DND-41 (cell line): ENCODE measurements around the gene NAGLU.

Source experiments
- ATAC-seq: fragments of 200-7000 bp; cut with Tn5 transposase; 3 replicates; pipeline ENCODE4 v1.9.1; 2021; ENCODE audit warnings: low read depth; ENCODE audit not compliant: insufficient read depth
- DNase-seq: peaks from one replicate; pipeline ENCODE4 v3.0.0-alpha.2; 2020
- H2AFZ ChIP-seq: 2 replicates; pipeline ENCODE4 v1.6.0; 2012; ENCODE audit warnings: low read depth, low read length
- H3K27ac ChIP-seq: 2 replicates; pipeline ENCODE4 v1.5.1; 2012; ENCODE audit warnings: low read length, inconsistent platforms
- H3K27me3 ChIP-seq: fragments of 200-600 bp; sonication (generic); 2 replicates; pipeline ENCODE4 v1.6.0; 2012; ENCODE audit warnings: low read length, mild to moderate bottlenecking, inconsistent platforms; ENCODE audit not compliant: insufficient read depth, poor library complexity
- H3K36me3 ChIP-seq: 2 replicates; pipeline ENCODE4 v1.5.1; 2012; ENCODE audit warnings: low read length, inconsistent platforms; ENCODE audit not compliant: insufficient read depth
- H3K4me1 ChIP-seq: 2 replicates; pipeline ENCODE4 v1.5.1; 2012; ENCODE audit warnings: mild to moderate bottlenecking, low read length; ENCODE audit not compliant: insufficient read depth
- H3K4me2 ChIP-seq: 2 replicates; pipeline ENCODE4 v1.6.0; 2012; ENCODE audit warnings: mild to moderate bottlenecking, moderate library complexity, low read length, inconsistent platforms; ENCODE audit not compliant: insufficient read depth
- H3K4me3 ChIP-seq, 2 experiments: fragments of 200-600 bp in 1 of 2; shearing (Covaris generic) in 1 of 2; 2 replicates each; pipeline ENCODE4 v1.5.1; 2012 to 2016; ENCODE audit warnings: inconsistent platforms in 2 of 2, low read length in 2 of 2, mild to moderate bottlenecking in 2 of 2, low read depth in 1 of 2, moderate library complexity in 1 of 2
- H3K79me2 ChIP-seq: 2 replicates; pipeline ENCODE4 v1.6.0; 2012; ENCODE audit warnings: low read length, inconsistent platforms; ENCODE audit not compliant: insufficient read depth
- H3K9ac ChIP-seq: 2 replicates; pipeline ENCODE4 v1.6.0; 2012; ENCODE audit warnings: low read depth, mild to moderate bottlenecking, inconsistent platforms, low read length, moderate library complexity
- H3K9me3 ChIP-seq: 2 replicates; pipeline ENCODE4 v1.5.1; 2012; ENCODE audit warnings: low read length, moderate library complexity, mild to moderate bottlenecking, inconsistent platforms; ENCODE audit not compliant: insufficient read depth, severe bottlenecking
- H4K20me1 ChIP-seq: 2 replicates; pipeline ENCODE4 v1.6.0; 2012; ENCODE audit warnings: low read length; ENCODE audit not compliant: insufficient read depth
- EZH2 ChIP-seq: IDR thresholded peaks from 3 replicates; pipeline ENCODE4 v1.6.1; 2012; ENCODE audit warnings: borderline replicate concordance, low read depth, mild to moderate bottlenecking, moderate library complexity, low read length, inconsistent platforms; ENCODE audit not compliant: severe bottlenecking
- TF ChIP-seq, protein P1 (sequence below): IDR thresholded peaks from 2 replicates; pipeline ENCODE4 v1.5.1; 2012; ENCODE audit warnings: borderline replicate concordance, low read length, moderate library complexity, mild to moderate bottlenecking; ENCODE audit not compliant: poor library complexity, severe bottlenecking; ENCODE audit errors: extremely low read depth

NAGLU gene

DNA sequence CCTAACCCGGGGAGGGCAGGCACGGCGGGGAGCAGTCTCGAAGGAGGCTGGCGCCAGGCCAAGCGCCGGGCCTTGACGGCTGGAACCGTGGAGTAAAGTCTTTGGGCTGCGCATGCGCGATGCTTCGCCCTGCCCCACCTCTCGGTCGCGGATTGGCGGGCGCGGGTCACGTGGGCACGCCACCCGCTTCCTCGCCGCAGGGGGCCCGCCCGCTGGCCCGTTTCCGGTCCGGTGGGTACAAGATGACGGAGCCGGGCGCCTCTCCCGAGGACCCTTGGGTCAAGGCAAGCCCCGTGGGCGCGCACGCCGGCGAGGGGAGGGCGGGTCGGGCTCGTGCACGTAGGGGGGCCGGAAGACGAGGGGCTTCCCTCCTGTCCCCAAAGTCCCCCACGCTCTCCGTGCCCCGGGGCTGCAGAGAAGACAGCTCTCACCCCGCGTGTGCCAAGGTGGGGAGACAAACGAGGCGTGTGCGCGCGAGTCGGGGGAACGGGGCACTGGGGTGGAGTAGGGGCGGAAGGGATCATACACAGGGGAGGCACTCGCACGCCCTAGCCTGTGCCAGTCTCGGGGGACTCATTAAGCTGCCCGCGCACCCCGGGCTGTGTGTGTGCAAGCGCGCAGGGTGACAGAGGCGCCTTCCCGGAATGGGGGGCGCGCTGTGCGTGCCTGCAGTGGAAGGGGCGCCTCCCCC lies 31.0 kb downstream of the NAGLU start, which contains the start of gene MLX:
MLX (plus strand) TSS at position 218 of the 691 bp plus-strand sequence; CDS start at position 243, 25 bp downstream.
- H3K9me3 ChIP-seq = no peaks in the 10 kb centered on the region
- ATAC-seq (peak; percentile 73), DNase-seq (peak; percentile 94)
- H3K79me2 ChIP-seq = peaks cover 75% of the 10 kb centered on the region
- H2AFZ ChIP-seq = peak within 1 kb of the TSS; percentile 84
- peaks cover 88% of the 10 kb centered on the region for H3K36me3 ChIP-seq
- peak within 1 kb of the TSS; percentile 95 for H3K4me2 ChIP-seq
- peak within 1 kb of the TSS; percentile 63 to 74 for H3K4me3 ChIP-seq
- peak within 1 kb of the TSS; percentile 89 for H3K27ac ChIP-seq
- H3K9ac ChIP-seq = peak within 1 kb of the TSS; percentile 82
- TF ChIP-seq EZH2 = no peak
- TF ChIP-seq, protein P1, sequence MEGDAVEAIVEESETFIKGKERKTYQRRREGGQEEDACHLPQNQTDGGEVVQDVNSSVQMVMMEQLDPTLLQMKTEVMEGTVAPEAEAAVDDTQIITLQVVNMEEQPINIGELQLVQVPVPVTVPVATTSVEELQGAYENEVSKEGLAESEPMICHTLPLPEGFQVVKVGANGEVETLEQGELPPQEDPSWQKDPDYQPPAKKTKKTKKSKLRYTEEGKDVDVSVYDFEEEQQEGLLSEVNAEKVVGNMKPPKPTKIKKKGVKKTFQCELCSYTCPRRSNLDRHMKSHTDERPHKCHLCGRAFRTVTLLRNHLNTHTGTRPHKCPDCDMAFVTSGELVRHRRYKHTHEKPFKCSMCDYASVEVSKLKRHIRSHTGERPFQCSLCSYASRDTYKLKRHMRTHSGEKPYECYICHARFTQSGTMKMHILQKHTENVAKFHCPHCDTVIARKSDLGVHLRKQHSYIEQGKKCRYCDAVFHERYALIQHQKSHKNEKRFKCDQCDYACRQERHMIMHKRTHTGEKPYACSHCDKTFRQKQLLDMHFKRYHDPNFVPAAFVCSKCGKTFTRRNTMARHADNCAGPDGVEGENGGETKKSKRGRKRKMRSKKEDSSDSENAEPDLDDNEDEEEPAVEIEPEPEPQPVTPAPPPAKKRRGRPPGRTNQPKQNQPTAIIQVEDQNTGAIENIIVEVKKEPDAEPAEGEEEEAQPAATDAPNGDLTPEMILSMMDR = no peak
- no peaks in the 10 kb centered on the region for H3K27me3 ChIP-seq
- peaks cover 71% of the 10 kb centered on the region for H3K4me1 ChIP-seq
- peaks cover 22% of the 10 kb centered on the region; the same call in 1 of the 2 replicates for H4K20me1 ChIP-seq

DNA sequence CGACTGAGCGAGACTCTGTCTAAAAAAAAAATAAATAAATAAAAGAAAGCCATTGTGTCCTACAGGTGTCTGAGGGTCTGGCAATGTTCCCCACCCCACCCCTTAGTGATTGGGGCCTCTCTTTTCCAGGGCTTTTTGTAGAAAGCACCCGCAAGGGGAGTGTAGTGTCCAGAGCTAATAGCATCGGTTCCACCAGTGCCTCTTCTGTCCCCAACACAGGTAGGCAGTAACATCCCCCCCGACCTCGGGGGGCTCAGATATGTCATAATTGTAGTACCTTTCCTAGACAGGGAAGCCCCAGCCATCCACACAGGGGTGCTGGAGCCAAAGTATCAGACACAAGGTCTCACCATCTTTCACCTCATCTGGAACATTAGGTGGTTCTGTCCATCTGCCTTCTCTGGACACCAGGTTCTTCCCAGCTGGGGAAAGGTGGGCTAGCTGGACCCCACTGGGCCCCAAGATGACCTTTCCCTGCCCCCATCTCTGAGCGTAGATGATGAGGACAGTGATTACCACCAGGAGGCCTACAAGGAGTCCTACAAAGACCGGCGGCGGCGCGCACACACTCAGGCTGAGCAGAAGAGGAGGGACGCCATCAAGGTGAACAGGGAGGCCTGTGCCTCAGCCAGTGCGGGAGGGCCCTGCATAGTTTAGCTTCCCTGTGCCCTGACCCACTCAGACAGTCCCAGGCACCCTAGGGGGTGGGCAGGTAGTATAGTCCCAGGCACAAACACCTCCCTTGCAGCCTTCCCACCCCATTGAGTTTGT lies 32.5 kb downstream of the NAGLU start:
- TF ChIP-seq, protein P1 = no peak
- no peak for TF ChIP-seq EZH2
- Histone ChIP-seq H3K9ac (peak overlapping the region; percentile 17; the same call in 1 of the 2 replicates), H3K4me1 (peaks cover 66% of the 10 kb centered on the region), H3K27ac (0 out of 2 replicates have a peak overlapping the region, but pooled peaks have one; percentile 26), H4K20me1 (peaks cover 22% of the 10 kb centered on the region; the same call in 1 of the 2 replicates), H2AFZ (no peak overlapping the region), H3K79me2 (peaks cover 74% of the 10 kb centered on the region), H3K4me3 (peak overlapping the region in 1 of 2 experiments; percentile 36; a peak in 1 of 4 replicates), H3K27me3 (no peaks in the 10 kb centered on the region), H3K36me3 (peaks cover 92% of the 10 kb centered on the region), H3K9me3 (no peaks in the 10 kb centered on the region), H3K4me2 (peak overlapping the region; percentile 95)
- DNase-seq (no peak), ATAC-seq (no peak)

DNA sequence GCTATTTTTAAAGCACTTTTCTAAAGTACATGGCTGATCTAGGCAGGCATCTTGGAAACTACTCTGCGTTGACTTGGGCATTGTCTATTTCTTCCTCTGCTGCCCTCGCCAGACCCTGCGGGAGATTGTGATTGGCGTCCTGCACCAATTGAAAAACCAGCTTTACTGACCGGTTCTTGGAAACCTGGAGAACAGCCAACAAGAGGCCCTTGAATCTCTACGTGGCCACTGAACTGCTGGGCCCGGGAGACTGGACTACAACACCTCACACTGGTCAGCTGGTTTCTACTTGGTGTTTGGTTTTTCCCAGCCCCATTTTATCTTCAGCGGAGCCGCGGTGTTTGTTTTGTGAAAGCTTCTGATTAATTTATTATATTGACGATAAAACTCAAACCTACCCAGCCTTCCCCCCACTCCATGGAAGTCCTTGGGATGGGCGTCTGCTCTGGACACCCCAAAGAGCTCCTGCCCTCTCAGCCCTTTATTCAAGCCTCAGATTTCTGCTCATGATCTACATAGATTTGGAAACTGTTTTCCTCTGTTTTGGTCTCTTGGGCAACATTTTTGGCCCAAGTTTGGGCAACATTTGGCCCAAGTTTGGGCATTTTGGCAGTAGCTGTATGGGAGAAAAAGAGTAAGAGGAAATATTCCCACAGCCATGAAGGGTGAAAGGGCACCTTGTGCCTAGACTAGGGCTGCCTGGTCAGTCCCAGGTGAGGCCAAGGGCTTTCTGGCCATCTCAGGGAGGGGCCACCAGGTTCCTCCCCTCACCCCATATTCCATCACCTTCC lies 35.6 kb downstream of the NAGLU start:
- Histone ChIP-seq H3K4me3 (no peak overlapping the region), H3K79me2 (peaks cover 85% of the 10 kb centered on the region), H3K9ac (no peak overlapping the region), H3K27me3 (no peaks in the 10 kb centered on the region), H3K4me2 (peak overlapping the region; percentile 5; the same call in 1 of the 2 replicates), H2AFZ (no peak overlapping the region), H3K36me3 (peaks cover 87% of the 10 kb centered on the region), H3K27ac (no peak overlapping the region), H3K9me3 (no peaks in the 10 kb centered on the region), H3K4me1 (peaks cover 62% of the 10 kb centered on the region), H4K20me1 (peaks cover 22% of the 10 kb centered on the region; the same call in 1 of the 2 replicates)
- DNase-seq (no peak), ATAC-seq (no peak)
- TF ChIP-seq, protein P1 = no peak
- TF ChIP-seq EZH2 = no peak
